H9 (cell line): ENCODE results near the gene LYSET. TPM values are rescaled to one million over a fixed set of nuclear protein-coding genes. Genes with fewer than 3 reads are reported as not detected.
A peak's percentile ranks its signal among the peaks of the same experiment; 100 is the strongest.
"Not testable (repeated sequence)": the region's sequence is repeated elsewhere in the genome, so short reads cannot be mapped to it uniquely, and the experiment has no call there.

Experiments
- DNase-seq: peaks from one replicate; pipeline ENCODE4 v3.0.0-alpha.2; 2017
- H2AFZ ChIP-seq: one replicate; pipeline ENCODE4 v1.6.1; 2013; ENCODE audit warnings: mild to moderate bottlenecking, low read length, control low read depth, moderate library complexity
- H2AK5ac ChIP-seq: 2 replicates; pipeline ENCODE4 v1.6.1; 2013; ENCODE audit warnings: low read length, control low read depth, mixed read lengths; ENCODE audit not compliant: insufficient read length
- H2BK120ac ChIP-seq: one replicate; pipeline ENCODE4 v1.6.1; 2013; ENCODE audit warnings: low read depth, mild to moderate bottlenecking, low read length, control low read depth, inconsistent platforms; ENCODE audit not compliant: poor library complexity, severe bottlenecking
- H2BK12ac ChIP-seq: 2 replicates; pipeline ENCODE4 v1.6.1; 2013; ENCODE audit warnings: low read length, control low read depth, mixed read lengths, low read depth; ENCODE audit not compliant: insufficient read length
- H2BK15ac ChIP-seq: 2 replicates; pipeline ENCODE4 v1.6.1; 2013; ENCODE audit warnings: low read depth, low read length, control low read depth
- H2BK20ac ChIP-seq: one replicate; pipeline ENCODE4 v1.6.1; 2013; ENCODE audit warnings: low read depth, mild to moderate bottlenecking, low read length, control low read depth, inconsistent platforms; ENCODE audit not compliant: poor library complexity, severe bottlenecking
- H2BK5ac ChIP-seq: 2 replicates; pipeline ENCODE4 v1.6.1; 2013; ENCODE audit warnings: low read length, control low read depth, mixed read lengths; ENCODE audit not compliant: insufficient read length
- H3K14ac ChIP-seq: 2 replicates; pipeline ENCODE4 v1.6.1; 2013; ENCODE audit warnings: low read length, control low read depth; ENCODE audit not compliant: insufficient read depth
- H3K18ac ChIP-seq: 2 replicates; pipeline ENCODE4 v1.6.1; 2013; ENCODE audit warnings: low read depth, mild to moderate bottlenecking, mixed read lengths, low read length, control low read depth; ENCODE audit not compliant: insufficient read length
- H3K23ac ChIP-seq: 2 replicates; pipeline ENCODE4 v1.6.1; 2013; ENCODE audit warnings: low read length, control low read depth, mixed read lengths, low read depth; ENCODE audit not compliant: insufficient read length
- H3K23me2 ChIP-seq: 2 replicates; pipeline ENCODE4 v1.6.1; 2013; ENCODE audit warnings: low read depth, mild to moderate bottlenecking, mixed read lengths, low read length, control low read depth; ENCODE audit not compliant: insufficient read length, poor library complexity, severe bottlenecking
- H3K27ac ChIP-seq: 2 replicates; pipeline ENCODE4 v1.5.1; 2013; ENCODE audit warnings: low read length, control low read depth, mixed read lengths, low read depth; ENCODE audit not compliant: insufficient read length
- H3K27me3 ChIP-seq: 2 replicates; pipeline ENCODE4 v1.6.1; 2013; ENCODE audit warnings: low read length, control low read depth, inconsistent platforms; ENCODE audit not compliant: insufficient read depth
- H3K4ac ChIP-seq: 2 replicates; pipeline ENCODE4 v1.6.1; 2013; ENCODE audit warnings: low read depth, mild to moderate bottlenecking, control low read depth, inconsistent platforms, low read length, moderate library complexity
- H3K4me1 ChIP-seq: 2 replicates; pipeline ENCODE4 v1.6.1; 2013; ENCODE audit warnings: low read length, control low read depth, inconsistent platforms; ENCODE audit not compliant: insufficient read depth
- H3K4me2 ChIP-seq: 2 replicates; pipeline ENCODE4 v1.6.1; 2013; ENCODE audit warnings: low read length, control low read depth, mixed read lengths; ENCODE audit not compliant: insufficient read length, insufficient read depth
- H3K56ac ChIP-seq: 2 replicates; pipeline ENCODE4 v1.6.1; 2013; ENCODE audit warnings: low read depth, mild to moderate bottlenecking, mixed read lengths, low read length, control low read depth; ENCODE audit not compliant: insufficient read length
- H3K79me1 ChIP-seq: 2 replicates; pipeline ENCODE4 v1.6.1; 2013; ENCODE audit warnings: low read depth, mild to moderate bottlenecking, moderate library complexity, low read length, control low read depth, inconsistent platforms; ENCODE audit not compliant: insufficient read depth, poor library complexity, severe bottlenecking
- H3K79me2 ChIP-seq: 2 replicates; pipeline ENCODE4 v1.6.1; 2013; ENCODE audit warnings: low read length, control low read depth, inconsistent platforms; ENCODE audit not compliant: insufficient read depth
- H3K9ac ChIP-seq: 2 replicates; pipeline ENCODE4 v1.6.1; 2013; ENCODE audit warnings: low read length, control low read depth, mixed read lengths; ENCODE audit not compliant: insufficient read length; ENCODE audit errors: extremely low read depth
- H3K9me3 ChIP-seq: one replicate; pipeline ENCODE4 v1.6.1; 2013; ENCODE audit warnings: low read depth, low read length, inconsistent platforms; ENCODE audit not compliant: control insufficient read depth
- H3T11ph ChIP-seq: one replicate; pipeline ENCODE4 v1.6.1; 2013; ENCODE audit warnings: mild to moderate bottlenecking, low read length, control low read depth, inconsistent platforms
- H4K20me1 ChIP-seq: one replicate; pipeline ENCODE4 v1.6.1; 2013; ENCODE audit not compliant: control insufficient read depth, insufficient read length, insufficient read depth
- H4K5ac ChIP-seq: 2 replicates; pipeline ENCODE4 v1.6.1; 2013; ENCODE audit warnings: low read depth, mild to moderate bottlenecking, mixed read lengths, low read length, control low read depth; ENCODE audit not compliant: insufficient read length
- H4K8ac ChIP-seq: replicated peaks from 2 replicates; pipeline ENCODE4 v1.6.1; 2013; ENCODE audit warnings: low read length, control low read depth, mixed read lengths, low read depth; ENCODE audit not compliant: insufficient read length
- H4K91ac ChIP-seq: 2 replicates; pipeline ENCODE4 v1.6.1; 2013; ENCODE audit warnings: low read depth, mild to moderate bottlenecking, moderate library complexity, mixed read lengths, low read length, control low read depth; ENCODE audit not compliant: insufficient read length
- H3K27ac Mint-ChIP-seq, 3 experiments: 2 replicates in 2 of 3; 3 replicates in 1 of 3; pipeline ENCODE4 v1.8.0; 2020 to 2021; ENCODE audit warnings: mixed read lengths in 3 of 3, mild to moderate bottlenecking in 1 of 3, moderate library complexity in 1 of 3
- H3K27me3 Mint-ChIP-seq: 2 replicates; pipeline ENCODE4 v1.8.0; 2021; ENCODE audit warnings: low read depth, mild to moderate bottlenecking, moderate library complexity, mixed read lengths
- H3K36me3 Mint-ChIP-seq, 3 experiments: 2 replicates in 2 of 3; 3 replicates in 1 of 3; pipeline ENCODE4 v1.8.0; 2020 to 2021; ENCODE audit warnings: low read depth in 3 of 3, mixed read lengths in 3 of 3; ENCODE audit not compliant: insufficient read depth in 1 of 3
- H3K4me1 Mint-ChIP-seq, 2 experiments: 2 replicates each; pipeline ENCODE4 v1.8.0; 2020; ENCODE audit warnings: mixed read lengths in 2 of 2
- H3K4me3 Mint-ChIP-seq, 2 experiments: 2 replicates in 1 of 2; 3 replicates in 1 of 2; pipeline ENCODE4 v1.8.0; 2020 to 2021; ENCODE audit warnings: mild to moderate bottlenecking in 2 of 2, mixed read lengths in 2 of 2, moderate library complexity in 1 of 2
- H3K9me3 Mint-ChIP-seq, 2 experiments: 2 replicates in 1 of 2; 3 replicates in 1 of 2; pipeline ENCODE4 v1.8.0; 2020; ENCODE audit warnings: mild to moderate bottlenecking in 2 of 2, mixed read lengths in 2 of 2, moderate library complexity in 1 of 2
- WGBS: extraction: QIAGEN DNeasy Blood & Tissue Kit; methylation state at CpG from one replicate; pipeline ENCODE4 v1.1.7; 2013; ENCODE audit warnings: missing lambda C conversion rate, low lambda C conversion rate, mixed read lengths; ENCODE audit not compliant: insufficient read length; ENCODE audit errors: extremely low coverage; 5-methylcytosine and 5-hydroxymethylcytosine counted together
- total RNA-seq: library from RNA; stranded (reverse); gene quantifications from 2 replicates; pipeline ENCODE4 v1.2.1, GENCODE V29; 2021
- TF ChIP-seq, protein P1 (sequence below): fragments of 200-600 bp; sonication (generic); conservative IDR thresholded peaks from 3 replicates; pipeline ENCODE4 v1.8.0; 2021; ENCODE audit warnings: antibody characterized with exemption, mild to moderate bottlenecking

The LYSET gene
- total RNA-seq, 1 experiment from 2014 or later, result 26.1 TPM

DNA sequence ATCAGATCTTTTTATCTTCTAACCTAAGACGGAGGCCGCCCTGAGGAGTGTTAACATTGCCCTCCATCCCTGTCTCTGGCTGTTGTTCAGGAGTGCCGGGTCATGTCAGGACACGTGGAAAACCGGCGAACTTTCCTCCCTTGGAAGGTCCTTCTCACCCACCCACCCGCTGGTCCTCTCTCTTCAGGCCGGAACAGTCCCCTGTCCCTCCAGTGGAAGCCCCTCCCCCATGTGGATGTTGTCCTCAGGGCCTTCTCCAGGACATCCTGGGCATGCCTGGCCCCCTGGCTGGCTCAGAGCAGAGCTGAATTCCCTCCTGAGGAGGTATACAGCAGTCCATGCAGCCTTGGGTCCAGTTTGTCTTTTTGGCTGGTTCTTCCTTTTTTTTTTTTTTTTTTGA, 49.1 kb upstream of the LYSET start:
- Histone ChIP-seq H4K5ac (no peak overlapping the region), H3K4ac (no peak overlapping the region), H3T11ph (no peak overlapping the region), H4K8ac (no peak overlapping the region), H3K23me2 (no peaks in the 10 kb centered on the region), H3K9ac (no peak overlapping the region), H2BK20ac (no peak overlapping the region), H3K56ac (no peak overlapping the region), H3K4me1 (no peaks in the 10 kb centered on the region), H2BK120ac (no peak overlapping the region), H4K91ac (no peak overlapping the region), H3K27ac (no peak overlapping the region), H2BK5ac (no peak overlapping the region), H4K20me1 (no peaks in the 10 kb centered on the region), H3K79me1 (no peaks in the 10 kb centered on the region), H3K23ac (no peak overlapping the region), H3K27me3 (no peaks in the 10 kb centered on the region), H3K18ac (no peak overlapping the region), H2BK15ac (no peak overlapping the region), H2AFZ (no peak overlapping the region), H3K9me3 (no peaks in the 10 kb centered on the region), H3K14ac (no peak overlapping the region), H2BK12ac (no peak overlapping the region), H3K79me2 (no peaks in the 10 kb centered on the region), H3K4me2 (no peak overlapping the region), H2AK5ac (no peak overlapping the region)
- Mint-ChIP-seq H3K9me3 (no peaks in the 10 kb centered on the region), H3K4me1 (peaks cover 5 to 8% of the 10 kb centered on the region in 2 experiments), H3K27ac (peak overlapping the region in 2 of 3 experiments; percentile 39 to 72; a peak in 1 of 7 replicates), H3K36me3 (no peaks in the 10 kb centered on the region), H3K4me3 (no peak overlapping the region), H3K27me3 (peaks cover 4% of the 10 kb centered on the region; the same call in 1 of the 2 replicates)
- no CpG with 5 or more reads among the region's 8 CpGs for WGBS
- TF ChIP-seq, protein P1, sequence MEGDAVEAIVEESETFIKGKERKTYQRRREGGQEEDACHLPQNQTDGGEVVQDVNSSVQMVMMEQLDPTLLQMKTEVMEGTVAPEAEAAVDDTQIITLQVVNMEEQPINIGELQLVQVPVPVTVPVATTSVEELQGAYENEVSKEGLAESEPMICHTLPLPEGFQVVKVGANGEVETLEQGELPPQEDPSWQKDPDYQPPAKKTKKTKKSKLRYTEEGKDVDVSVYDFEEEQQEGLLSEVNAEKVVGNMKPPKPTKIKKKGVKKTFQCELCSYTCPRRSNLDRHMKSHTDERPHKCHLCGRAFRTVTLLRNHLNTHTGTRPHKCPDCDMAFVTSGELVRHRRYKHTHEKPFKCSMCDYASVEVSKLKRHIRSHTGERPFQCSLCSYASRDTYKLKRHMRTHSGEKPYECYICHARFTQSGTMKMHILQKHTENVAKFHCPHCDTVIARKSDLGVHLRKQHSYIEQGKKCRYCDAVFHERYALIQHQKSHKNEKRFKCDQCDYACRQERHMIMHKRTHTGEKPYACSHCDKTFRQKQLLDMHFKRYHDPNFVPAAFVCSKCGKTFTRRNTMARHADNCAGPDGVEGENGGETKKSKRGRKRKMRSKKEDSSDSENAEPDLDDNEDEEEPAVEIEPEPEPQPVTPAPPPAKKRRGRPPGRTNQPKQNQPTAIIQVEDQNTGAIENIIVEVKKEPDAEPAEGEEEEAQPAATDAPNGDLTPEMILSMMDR, result no peak
- DNase-seq, result no peak

DNA sequence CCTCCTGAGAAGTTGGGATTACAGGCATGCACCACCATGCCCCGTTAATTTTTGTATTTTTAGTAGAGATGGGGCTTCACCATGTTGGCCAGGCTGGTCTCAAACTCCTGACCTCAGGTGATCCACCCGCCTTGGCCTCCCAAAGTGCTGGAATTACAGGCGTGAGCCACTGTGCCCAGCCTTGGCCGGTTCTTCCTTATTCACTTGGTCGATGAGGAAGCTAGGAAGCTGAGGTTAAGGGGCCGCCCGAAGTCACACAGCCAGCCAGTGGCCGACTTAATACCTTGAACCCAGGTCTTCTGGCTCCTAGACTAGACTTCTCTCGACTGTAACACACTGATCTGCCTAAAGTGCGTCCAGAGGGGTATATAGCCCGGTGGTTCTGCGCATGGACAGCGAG, 48.6 kb upstream of the LYSET start:
- H2AFZ ChIP-seq, H3K27me3 ChIP-seq, H3K9ac ChIP-seq, H3K27me3 Mint-ChIP-seq, H3K9me3 Mint-ChIP-seq, H3K4me2 ChIP-seq, H2BK5ac ChIP-seq, H3K4me3 Mint-ChIP-seq, H3K36me3 Mint-ChIP-seq, H2BK15ac ChIP-seq, H3K4ac ChIP-seq, H2AK5ac ChIP-seq, H2BK12ac ChIP-seq, H3K27ac Mint-ChIP-seq, H2BK20ac ChIP-seq, H3T11ph ChIP-seq, H3K4me1 Mint-ChIP-seq, H3K56ac ChIP-seq, H4K20me1 ChIP-seq, H2BK120ac ChIP-seq, H3K23me2 ChIP-seq, H3K9me3 ChIP-seq, H3K79me2 ChIP-seq, H3K4me1 ChIP-seq, H3K14ac ChIP-seq, H4K5ac ChIP-seq, H4K91ac ChIP-seq, H4K8ac ChIP-seq, H3K79me1 ChIP-seq, H3K27ac ChIP-seq, H3K18ac ChIP-seq, DNase-seq, H3K23ac ChIP-seq: not testable (repeated sequence)
- WGBS, result no CpG with 5 or more reads among the region's 13 CpGs
